ENCODE measurements around the gene STUM. TPM values are rescaled to one million over a fixed set of nuclear protein-coding genes. Genes with fewer than 3 reads are reported as not detected.
"Not testable (repeated sequence)": the region's sequence is repeated elsewhere in the genome, so short reads cannot be mapped to it uniquely, and the experiment has no call there.

STUM gene
- total RNA-seq, 1 donor from 2014 or later, result 0.09 TPM

GRCh38 chr1:226610671-226611070 is 62.1 kb downstream of the STUM start:
- Mint-ChIP-seq H3K27me3 (ENCODE audit: low read depth) (peaks cover 5% of the 10 kb centered on the region), H3K4me1 (peaks cover 6% of the 10 kb centered on the region), H3K4me3 (no peak overlapping the region), H3K27ac (no peak overlapping the region), H3K9me3 (peaks cover 14% of the 10 kb centered on the region), H3K36me3 (no peaks in the 10 kb centered on the region)
- TF ChIP-seq CTCF (IDR thresholded peaks at IDR 0.05; ENCODE audit: unreplicated experiment), result no peak
- no peak for DNase-seq (ENCODE audit: low spot score in 2 of 2, unreplicated experiment in 2 of 2)

- no peak for TF ChIP-seq CTCF (IDR thresholded peaks at IDR 0.05; ENCODE audit: unreplicated experiment)
- H3K4me1 Mint-ChIP-seq, result peaks cover 4% of the 10 kb centered on the region
- H3K27me3 Mint-ChIP-seq (ENCODE audit: low read depth), result peaks cover 5% of the 10 kb centered on the region
- no peaks in the 10 kb centered on the region for H3K36me3 Mint-ChIP-seq
- no peak for DNase-seq (ENCODE audit: low spot score in 2 of 2, unreplicated experiment in 2 of 2)
- H3K27ac Mint-ChIP-seq, result no peak overlapping the region
- peaks cover 14% of the 10 kb centered on the region for H3K9me3 Mint-ChIP-seq
- no peak overlapping the region for H3K4me3 Mint-ChIP-seq
Measured at GRCh38 chr1:226611301-226611700, 62.7 kb downstream of the STUM start.

DNA sequence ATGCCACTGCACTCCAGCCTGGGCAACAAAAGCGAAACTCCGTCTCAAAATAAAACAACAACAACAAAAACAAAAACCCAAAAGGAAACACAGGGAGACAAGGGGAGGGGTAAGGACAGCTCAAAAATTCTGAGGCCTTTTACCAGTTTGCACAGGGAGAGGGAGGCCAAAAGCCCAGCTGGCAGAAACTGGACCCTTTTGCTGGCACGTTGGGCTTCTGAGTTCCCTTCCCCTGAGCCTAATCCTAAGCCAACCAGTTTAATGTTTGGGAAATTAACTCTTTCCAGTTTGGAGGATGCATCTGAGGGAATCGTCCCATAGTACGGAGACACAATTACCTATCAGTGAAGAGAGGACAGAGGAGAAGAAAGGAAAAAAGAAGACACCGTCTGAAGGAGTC is 63.4 kb downstream of the STUM start:
- not testable (repeated sequence) for H3K27me3 Mint-ChIP-seq (ENCODE audit: low read depth); H3K4me3 Mint-ChIP-seq; DNase-seq (ENCODE audit: low spot score in 2 of 2, unreplicated experiment in 2 of 2); H3K27ac Mint-ChIP-seq; H3K4me1 Mint-ChIP-seq; H3K36me3 Mint-ChIP-seq
- peaks cover 14% of the 10 kb centered on the region for H3K9me3 Mint-ChIP-seq

DNA sequence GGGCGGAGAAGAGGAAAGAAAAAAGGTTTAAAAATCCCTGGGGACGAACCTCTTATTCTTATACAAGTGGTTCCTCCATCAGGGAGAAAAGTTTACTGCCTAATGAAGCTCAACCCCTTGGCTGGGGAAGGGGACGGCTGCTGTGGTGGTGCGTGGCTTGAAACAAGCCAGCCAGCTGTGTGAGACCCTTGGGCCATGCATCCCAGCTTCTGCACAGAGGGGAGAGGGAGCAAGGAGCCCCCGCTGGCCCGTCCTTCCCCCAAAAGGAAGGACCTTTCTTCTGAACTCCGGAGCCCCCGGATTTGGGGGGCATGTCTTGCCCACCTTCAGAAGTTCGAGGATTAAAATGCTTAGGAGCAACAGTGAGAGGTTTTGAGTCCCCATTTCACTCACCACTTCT is 67.3 kb downstream of the STUM start:
- Mint-ChIP-seq H3K27ac (no peak overlapping the region), H3K4me3 (no peak overlapping the region), H3K4me1 (no peaks in the 10 kb centered on the region), H3K27me3 (ENCODE audit: low read depth) (peaks cover 10% of the 10 kb centered on the region), H3K9me3 (peaks cover 19% of the 10 kb centered on the region), H3K36me3 (no peaks in the 10 kb centered on the region)
- no peak for TF ChIP-seq CTCF (IDR thresholded peaks at IDR 0.05; ENCODE audit: unreplicated experiment)
- DNase-seq (ENCODE audit: low spot score in 2 of 2, unreplicated experiment in 2 of 2), result no peak

- no peaks in the 10 kb centered on the region for H3K36me3 Mint-ChIP-seq
- peaks cover 10% of the 10 kb centered on the region for H3K27me3 Mint-ChIP-seq (ENCODE audit: low read depth)
- no peaks in the 10 kb centered on the region for H3K4me1 Mint-ChIP-seq
- H3K9me3 Mint-ChIP-seq, result peaks cover 27% of the 10 kb centered on the region
- no peak overlapping the region for H3K27ac Mint-ChIP-seq
- no peak for TF ChIP-seq CTCF (IDR thresholded peaks at IDR 0.05; ENCODE audit: unreplicated experiment)
- H3K4me3 Mint-ChIP-seq, result no peak overlapping the region
- no peak for DNase-seq (ENCODE audit: low spot score in 2 of 2, unreplicated experiment in 2 of 2)
Measured at GRCh38 chr1:226616636-226617035, 68.1 kb downstream of the STUM start.

- Mint-ChIP-seq H3K36me3 (no peaks in the 10 kb centered on the region), H3K4me1 (no peaks in the 10 kb centered on the region), H3K9me3 (peaks cover 31% of the 10 kb centered on the region), H3K27me3 (ENCODE audit: low read depth) (peaks cover 10% of the 10 kb centered on the region), H3K4me3 (no peak overlapping the region), H3K27ac (no peak overlapping the region)
- TF ChIP-seq CTCF (IDR thresholded peaks at IDR 0.05; ENCODE audit: unreplicated experiment), result no peak
- no peak for DNase-seq (ENCODE audit: low spot score in 2 of 2, unreplicated experiment in 2 of 2)
Measured at GRCh38 chr1:226617109-226617508, 68.5 kb downstream of the STUM start.

GRCh38 chr1:226617719-226618118 is 69.2 kb downstream of the STUM start:
- H3K27me3 Mint-ChIP-seq (ENCODE audit: low read depth); DNase-seq (ENCODE audit: low spot score in 2 of 2, unreplicated experiment in 2 of 2); H3K4me3 Mint-ChIP-seq; H3K4me1 Mint-ChIP-seq; H3K36me3 Mint-ChIP-seq; H3K27ac Mint-ChIP-seq: not testable (repeated sequence)
- peaks cover 35% of the 10 kb centered on the region for H3K9me3 Mint-ChIP-seq
